Right renal pelvis (tissue), 4 donors: ENCODE measurements around the gene HRCT1. TPM values are rescaled to one million over a fixed set of nuclear protein-coding genes. Genes with fewer than 3 reads are reported as not detected.
A peak's percentile ranks its signal among the peaks of the same experiment; 100 is the strongest.

ENCODE experiments used
- DNase-seq, 4 donors: peaks; one replicate each; pipeline ENCODE4 v3.0.0-alpha.2; 2013; ENCODE audit warnings: low read depth in 4 of 4, low spot score in 3 of 4, missing footprints in 1 of 4
- polyA plus RNA-seq, 4 donors: library from polyadenylated mRNA; unstranded; fragments of 120-200 nt; gene quantifications; one replicate each; pipeline ENCODE4 v1.2.1, GENCODE V29; 2013; ENCODE audit not compliant: insufficient read length in 4 of 4

The HRCT1 gene
- polyA plus RNA-seq, 4 donors = 0.35 to 0.60 (median 0.43) TPM; not detected in 1

DNA sequence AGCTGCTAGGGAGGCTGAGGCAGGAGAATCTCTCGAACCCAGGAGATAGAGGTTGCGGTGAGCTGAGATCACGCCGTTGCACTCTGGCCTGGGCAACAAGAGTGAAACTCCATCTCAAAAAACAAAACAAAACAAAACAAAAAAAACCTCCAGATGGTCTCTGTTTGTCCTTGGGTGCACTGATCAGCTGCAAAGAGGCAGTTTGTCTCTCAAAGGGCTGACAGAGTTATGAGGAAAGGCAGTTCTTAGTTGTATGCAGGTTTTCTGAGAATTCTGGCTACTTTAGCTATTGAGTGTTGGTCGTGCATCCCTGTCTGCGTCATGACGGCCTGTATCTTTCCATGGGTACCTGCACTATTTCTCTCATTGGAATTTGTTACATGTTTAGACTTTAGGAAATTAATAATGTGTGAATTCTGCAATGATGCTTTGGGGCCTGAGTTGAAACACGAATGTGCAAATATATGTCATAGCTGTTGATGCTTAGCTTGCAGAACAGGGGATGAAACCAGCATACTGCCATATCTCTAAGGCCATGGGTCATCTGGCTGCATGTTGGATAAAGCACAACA lies 33.8 kb downstream of the HRCT1 start:
- no peak for DNase-seq

DNA sequence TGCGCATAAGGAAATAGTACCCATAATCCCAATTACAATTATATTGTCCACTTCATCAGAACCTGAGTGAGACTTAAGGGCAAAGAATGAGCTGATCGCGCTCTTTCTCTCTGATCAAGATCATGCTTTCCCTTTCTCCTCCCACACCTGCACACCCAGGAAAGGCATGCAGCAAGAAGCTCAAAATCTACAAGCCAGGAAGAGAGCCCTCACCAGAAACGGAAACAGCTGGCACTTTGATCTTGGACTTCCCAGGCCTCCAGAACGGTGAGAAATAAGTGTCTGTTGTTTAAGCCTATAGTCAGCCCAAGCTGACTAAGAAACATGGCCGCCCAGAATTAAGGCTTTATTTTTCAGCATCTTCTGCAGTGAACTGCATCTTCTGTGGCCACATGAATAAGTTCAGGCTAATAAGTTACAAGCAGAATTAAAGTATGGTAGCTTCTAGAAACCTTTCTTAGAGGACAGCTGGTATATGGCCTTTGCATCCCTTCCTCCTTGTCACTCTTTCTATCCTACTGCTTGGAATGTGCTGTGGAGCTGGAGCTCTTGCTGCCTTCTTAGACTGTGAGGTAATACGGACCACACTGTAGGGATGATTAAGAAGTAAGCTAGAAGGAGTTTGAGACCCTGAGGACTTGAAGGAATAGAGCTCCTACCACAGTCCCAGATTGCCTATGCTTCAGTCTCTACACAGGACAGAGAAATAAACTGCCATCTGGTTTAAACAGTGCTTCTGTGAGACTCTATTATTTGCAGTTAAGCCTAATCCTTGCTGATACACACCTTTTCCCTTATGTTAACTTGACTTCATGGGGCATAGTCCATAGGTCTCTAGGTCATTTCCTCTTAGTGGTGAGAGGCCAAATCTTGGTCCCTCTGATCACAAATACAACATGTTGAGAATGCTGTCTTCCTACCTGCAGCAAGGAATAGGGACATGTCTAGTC lies 34.7 kb downstream of the HRCT1 start:
- no peak for DNase-seq

DNA sequence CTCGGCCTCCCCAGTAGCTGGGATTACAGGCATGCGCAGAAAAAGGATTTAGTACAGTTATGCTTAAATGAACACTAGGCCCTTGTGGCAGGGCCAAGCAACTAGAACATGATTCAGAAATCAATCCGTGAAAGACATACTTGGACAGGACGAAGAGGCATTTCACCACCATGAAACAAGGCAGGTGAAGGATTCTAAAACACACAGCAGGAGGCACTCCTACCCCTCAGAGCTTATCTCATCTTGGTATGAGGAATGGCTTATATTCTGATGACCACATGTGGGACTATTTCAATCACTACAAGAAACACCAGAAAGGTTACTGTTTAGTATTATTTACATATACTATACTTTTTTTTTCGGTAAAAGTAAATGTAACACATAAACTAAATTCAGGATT lies 36.3 kb downstream of the HRCT1 start:
- no peak for DNase-seq

DNA sequence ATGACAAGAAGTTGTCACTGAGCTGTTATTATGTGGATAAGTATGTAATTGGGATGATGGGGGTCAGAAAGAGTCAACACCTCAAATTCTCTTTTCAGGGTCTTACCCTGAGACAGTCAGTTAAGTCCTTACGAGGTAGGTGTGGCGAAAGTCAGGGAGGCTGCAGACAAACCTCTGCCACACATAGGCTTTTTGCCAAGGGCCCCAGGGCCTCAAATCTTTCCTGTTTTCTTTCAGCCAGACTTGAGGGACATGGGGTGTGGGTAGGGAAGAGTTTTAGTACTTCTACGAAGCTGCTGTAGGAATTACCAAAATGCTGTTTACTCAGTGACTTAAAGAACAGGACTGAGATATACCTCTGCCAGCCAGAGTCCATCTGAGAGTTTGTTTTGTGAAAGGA lies 38.2 kb downstream of the HRCT1 start:
- DNase-seq = no peak

DNA sequence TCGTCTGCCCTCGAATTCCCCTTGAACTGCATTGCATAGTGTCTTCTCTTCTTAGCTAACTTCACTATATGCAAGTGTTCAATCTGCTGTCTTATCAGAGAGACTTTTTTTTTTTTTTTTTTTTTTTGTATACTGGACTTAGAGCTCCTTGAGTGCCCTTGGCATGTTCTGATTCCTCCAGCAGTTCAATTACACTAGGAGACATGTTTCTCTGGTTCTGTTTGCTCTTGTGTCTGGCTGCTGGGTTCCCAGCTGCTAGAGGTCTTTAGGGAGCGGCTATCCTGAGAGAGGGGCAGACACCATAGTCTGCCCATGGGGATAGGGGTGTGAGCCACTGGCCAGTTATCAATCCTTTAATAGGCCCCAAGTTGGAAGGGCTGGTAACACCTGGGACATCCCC lies 38.8 kb downstream of the HRCT1 start:
- no peak for DNase-seq

DNA sequence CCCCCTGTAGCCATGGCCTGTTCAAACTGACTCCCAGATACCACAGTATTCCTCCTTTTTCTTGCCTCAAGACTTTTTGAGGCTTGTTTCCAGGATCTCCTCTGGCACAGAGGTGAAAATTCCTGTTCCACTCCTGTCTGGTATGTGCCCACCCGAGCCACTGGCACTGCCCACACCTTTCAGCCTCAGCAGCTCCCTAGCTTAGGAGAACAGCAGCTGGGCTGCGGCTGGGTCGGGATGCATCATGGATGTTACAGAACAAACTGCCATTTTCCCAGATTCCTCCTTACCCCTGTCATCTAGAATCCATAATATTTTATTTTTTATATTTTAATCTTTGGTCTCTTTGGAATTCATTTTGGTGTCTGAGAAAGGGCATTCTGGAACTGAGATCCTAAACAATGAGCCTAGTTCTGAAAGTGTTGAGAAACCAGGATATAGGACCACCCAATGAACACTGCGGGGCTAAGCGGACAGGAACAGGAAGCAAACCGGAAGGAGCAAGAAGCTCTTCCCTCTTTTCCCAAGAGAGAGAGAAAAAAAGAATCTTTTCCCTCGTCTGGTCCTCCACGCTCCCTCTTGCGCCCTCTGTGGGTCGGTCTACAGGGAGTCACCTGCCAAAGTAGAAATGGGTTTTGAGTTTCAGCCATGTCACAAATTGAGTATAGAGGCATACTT lies 39.5 kb downstream of the HRCT1 start:
- DNase-seq = peak; percentile 53 to 73 (median 65)

DNA sequence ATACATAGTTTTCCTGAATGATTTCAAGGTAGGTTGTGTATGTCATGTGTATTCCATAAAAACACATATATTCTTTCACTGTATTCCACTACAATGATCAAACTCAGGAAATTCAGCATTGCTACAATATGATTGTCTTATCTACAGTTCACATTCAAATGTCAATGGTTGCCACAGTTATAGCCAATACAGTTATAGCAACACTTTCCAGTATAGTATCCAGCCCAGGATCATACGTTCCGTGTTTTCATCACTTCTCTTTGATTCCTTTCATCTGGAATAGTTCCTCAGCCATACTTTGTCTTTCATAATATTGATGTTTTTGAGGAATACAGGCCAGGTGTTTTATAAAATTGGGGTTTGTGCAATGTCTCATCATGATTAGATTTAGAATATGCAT lies 42.4 kb downstream of the HRCT1 start:
- no peak for DNase-seq

DNA sequence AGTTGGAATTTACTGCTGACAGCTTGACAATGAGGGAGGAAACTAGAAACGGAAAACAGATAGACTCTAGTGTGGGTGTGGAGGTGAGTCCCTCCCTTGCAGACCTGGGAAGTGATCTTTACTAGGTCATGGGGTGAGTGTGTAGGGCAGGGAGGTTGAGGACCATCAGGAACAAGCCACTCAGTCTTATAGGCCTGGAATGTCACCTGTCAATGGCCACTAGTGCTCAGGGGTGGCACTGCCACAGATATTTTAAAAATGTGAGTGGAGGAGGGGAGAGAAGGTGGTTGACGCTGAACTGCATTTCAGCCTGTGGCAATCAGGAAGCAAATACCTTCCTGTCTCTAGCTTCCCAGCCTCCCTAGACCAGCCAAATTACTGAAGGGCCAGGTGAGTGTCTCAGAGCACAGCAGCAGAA lies 42.9 kb downstream of the HRCT1 start:
- no peak for DNase-seq

DNA sequence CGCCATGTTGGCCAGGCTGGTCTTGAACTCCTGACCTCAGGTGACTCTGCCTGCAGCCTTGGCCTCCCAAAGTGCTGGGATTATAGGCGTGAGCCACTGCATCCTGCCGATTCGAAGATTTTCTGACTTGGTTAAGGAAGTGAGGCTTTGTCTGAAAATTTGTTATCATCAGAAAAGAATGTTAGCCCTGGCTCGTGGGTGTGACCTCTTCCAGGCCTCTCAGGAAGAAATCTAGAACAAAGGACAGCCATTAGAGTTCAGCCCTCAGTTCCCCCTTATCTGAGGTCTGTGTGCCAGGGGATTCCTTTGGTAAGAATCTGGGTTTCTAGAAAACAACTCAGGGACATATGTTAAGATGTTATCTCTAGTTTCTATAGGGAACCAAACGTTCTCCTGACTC lies 45.7 kb downstream of the HRCT1 start:
- no peak for DNase-seq

DNA sequence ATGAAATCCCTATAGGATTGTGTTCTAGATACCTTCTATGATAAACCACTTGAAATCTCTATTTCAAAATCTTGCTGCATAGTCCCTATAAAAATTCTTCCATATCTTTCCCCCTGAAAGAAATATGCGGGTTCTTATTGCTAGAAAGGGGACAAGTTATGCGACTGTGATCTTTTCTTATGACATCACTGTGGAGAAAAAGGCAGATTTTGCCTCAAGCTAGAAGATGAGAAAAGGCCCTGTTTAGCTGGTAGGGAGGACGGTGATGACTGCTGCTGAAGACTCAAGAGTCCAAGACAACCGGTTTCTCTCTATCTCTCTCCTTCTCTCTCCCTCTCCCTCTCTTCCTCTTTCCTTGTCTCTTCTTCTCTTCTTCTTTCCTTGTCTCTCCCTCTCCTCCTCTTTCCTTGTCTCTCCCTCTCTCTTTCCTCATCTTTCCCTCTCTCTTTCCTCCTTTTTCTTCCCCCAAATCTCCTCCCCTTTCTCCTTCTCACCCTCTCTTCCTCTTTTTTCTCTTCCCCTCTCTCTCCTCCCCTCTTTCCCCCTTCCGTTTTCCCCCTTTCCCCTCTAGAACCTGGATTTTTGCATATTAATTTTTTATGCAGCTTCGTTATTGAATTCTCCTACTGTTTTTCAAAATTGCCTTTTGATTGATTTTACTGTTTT lies 46.7 kb downstream of the HRCT1 start:
- DNase-seq = no peak

DNA sequence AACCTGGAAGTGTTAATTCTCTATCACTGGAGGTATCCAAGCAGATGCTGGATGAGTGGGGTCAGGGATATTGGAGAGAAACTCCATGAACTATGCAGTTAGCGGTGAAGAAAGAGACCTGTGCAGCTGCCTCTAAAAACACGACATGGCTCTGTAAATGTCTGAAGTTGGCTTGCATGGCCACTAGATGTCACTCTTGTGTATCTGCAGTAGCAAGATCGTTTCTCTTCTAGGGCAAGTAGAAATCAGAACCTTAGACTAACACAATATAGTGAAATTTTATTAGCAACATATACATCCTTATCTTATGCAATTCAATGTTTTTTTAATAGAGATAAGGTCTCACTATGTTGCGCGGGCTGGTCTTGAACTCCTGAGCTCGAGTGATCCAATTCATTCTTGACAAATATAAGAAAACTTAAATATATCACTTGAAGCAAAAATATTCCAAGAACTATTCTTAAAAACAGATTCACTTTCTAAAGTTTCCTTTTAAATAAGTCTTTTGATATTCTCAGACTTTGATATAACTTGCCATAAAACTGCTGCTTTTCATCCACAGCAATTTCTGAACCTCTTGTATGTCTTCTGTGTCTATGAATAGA lies 49.0 kb downstream of the HRCT1 start:
- peak; percentile 53 to 68 (median 56) for DNase-seq

DNA sequence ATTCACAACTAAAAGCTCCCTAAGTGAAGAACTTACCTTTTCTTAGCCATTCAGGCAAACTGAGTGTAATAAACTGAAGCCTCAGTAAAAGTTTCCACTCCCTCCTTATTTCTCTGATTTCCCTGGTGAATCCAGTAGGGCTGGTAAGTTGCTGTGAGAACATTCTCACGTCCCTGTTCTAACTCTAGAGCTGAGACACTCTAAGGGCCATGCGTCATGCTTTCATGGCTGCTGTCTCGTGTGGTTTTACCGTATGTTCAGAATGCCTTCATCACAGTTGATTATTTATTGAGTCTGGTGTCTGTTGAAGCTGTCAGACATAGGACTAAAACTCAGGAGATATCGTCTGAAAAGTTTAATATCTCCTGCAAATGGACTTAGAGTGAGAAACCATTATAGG lies 50.6 kb downstream of the HRCT1 start:
- no peak for DNase-seq

Other genes with a start within 250 kb of the HRCT1 start
- gene RMRP, start 248.2 kb upstream of the HRCT1 start, polyA plus RNA-seq = not detected
- gene CCDC107, start 247.9 kb upstream of the HRCT1 start, polyA plus RNA-seq = 10 to 100 TPM; 13.9 to 21.9 (median 17.4) TPM
- 1 to 10 TPM; 8.8 to 9.9 (median 9.2) TPM for gene ARHGEF39, start 241.0 kb upstream of the HRCT1 start, polyA plus RNA-seq
- under 1 TPM in 3 of 4 donors, not detected in 1; 0.20 to 0.61 (median 0.60) TPM for gene CA9, start 232.3 kb upstream of the HRCT1 start, polyA plus RNA-seq
- gene TPM2, start 216.3 kb upstream of the HRCT1 start, polyA plus RNA-seq = 100 to 1,000 TPM; 128 to 170 (median 161) TPM
- 100 to 1,000 TPM; 125 to 176 (median 153) TPM for gene TLN1, start 174.0 kb upstream of the HRCT1 start, polyA plus RNA-seq
- gene CREB3, start 173.5 kb upstream of the HRCT1 start, polyA plus RNA-seq = 10 to 100 TPM; 38.2 to 47.9 (median 40.8) TPM
- gene GBA2, start 157.0 kb upstream of the HRCT1 start, polyA plus RNA-seq = 100 to 1,000 TPM in 2 of 4 donors, 10 to 100 TPM in 2; 97.9 to 118 (median 103) TPM
- 10 to 100 TPM; 28.2 to 30.4 (median 28.7) TPM for gene RGP1, start 156.9 kb upstream of the HRCT1 start, polyA plus RNA-seq
- gene MSMP, start 151.9 kb upstream of the HRCT1 start, polyA plus RNA-seq = 1 to 10 TPM in 1 of 4 donors, not detected in 3; 2.2 TPM
- gene NPR2, start 114.6 kb upstream of the HRCT1 start, polyA plus RNA-seq = 10 to 100 TPM; 24.4 to 28.1 (median 26.0) TPM
- 1 to 10 TPM; 4.7 to 6.7 (median 5.4) TPM for gene SPAG8, start 93.9 kb upstream of the HRCT1 start, polyA plus RNA-seq
- gene HINT2, start 91.2 kb upstream of the HRCT1 start, polyA plus RNA-seq = 10 to 100 TPM; 53.7 to 66.4 (median 60.5) TPM
- under 1 TPM in 3 of 4 donors, not detected in 1; 0.10 to 0.16 (median 0.13) TPM for gene FAM221B, start 77.5 kb upstream of the HRCT1 start, polyA plus RNA-seq
- 10 to 100 TPM; 26.0 to 31.8 (median 30.0) TPM for gene TMEM8B, start 77.0 kb upstream of the HRCT1 start, polyA plus RNA-seq
- gene OR13J1, start 35.8 kb upstream of the HRCT1 start, polyA plus RNA-seq = under 1 TPM in 1 of 4 donors, not detected in 3; 0.04 TPM
- 1 to 10 TPM; 1.3 to 1.6 (median 1.6) TPM for gene SPAAR, start 3.3 kb downstream of the HRCT1 start, polyA plus RNA-seq
- gene OR2S2, start 52.0 kb downstream of the HRCT1 start, polyA plus RNA-seq = not detected
- 10 to 100 TPM; 28.3 to 34.0 (median 32.5) TPM for gene RECK, start 130.7 kb downstream of the HRCT1 start, polyA plus RNA-seq
- 10 to 100 TPM; 40.6 to 46.8 (median 43.8) TPM for gene GLIPR2, start 230.5 kb downstream of the HRCT1 start, polyA plus RNA-seq